Neutrophil (primary cell): ENCODE measurements around the gene MYRF.
A peak's percentile ranks its signal among the peaks of the same experiment; 100 is the strongest.

Experiments
- H3K27ac ChIP-seq: fragments of 200-600 bp; sonication (generic); 2 replicates; pipeline ENCODE4 v1.5.1; 2016; ENCODE audit warnings: mild to moderate bottlenecking, moderate library complexity
- H3K27me3 ChIP-seq: fragments of 200-600 bp; sonication (generic); 2 replicates; pipeline ENCODE4 v1.6.0; 2016; ENCODE audit warnings: mild to moderate bottlenecking
- H3K36me3 ChIP-seq: fragments of 200-600 bp; sonication (generic); 2 replicates; pipeline ENCODE4 v1.5.1; 2017
- H3K4me1 ChIP-seq, 2 experiments: fragments of 200-600 bp in 1 of 2; sonication (generic) in 1 of 2; 1 replicate in 1 of 2; 2 replicates in 1 of 2; pipeline versions ENCODE4 v1.5.1 to v1.6.1; 2013 to 2016; ENCODE audit warnings: low read depth in 1 of 2, low read length in 1 of 2, mild to moderate bottlenecking in 1 of 2, moderate library complexity in 1 of 2; ENCODE audit not compliant: control insufficient read depth in 1 of 2, insufficient read depth in 1 of 2
- H3K4me3 ChIP-seq, 2 experiments: fragments of 200-600 bp in 1 of 2; sonication (generic) in 1 of 2; 1 replicate in 1 of 2; 2 replicates in 1 of 2; pipeline ENCODE4 v1.5.1; 2013 to 2016; ENCODE audit warnings: low read depth in 1 of 2, low read length in 1 of 2, mild to moderate bottlenecking in 1 of 2, moderate library complexity in 1 of 2
- H3K9me3 ChIP-seq: fragments of 200-600 bp; sonication (generic); 2 replicates; pipeline ENCODE4 v1.5.1; 2016
- CTCF ChIP-seq: fragments of 200-600 bp; sonication (generic); IDR thresholded peaks from 2 replicates; pipeline ENCODE4 v1.5.1; 2016; ENCODE audit warnings: antibody characterized with exemption

Gene MYRF

GRCh38 chr11:61793083-61793828 lies 40.8 kb downstream of the MYRF start:
- Histone ChIP-seq H3K27ac (peak overlapping the region; percentile 94), H3K4me3 (peak overlapping the region; percentile 73 to 89), H3K9me3 (no peaks in the 10 kb centered on the region), H3K4me1 (peaks cover 15 to 18% of the 10 kb centered on the region in 2 experiments), H3K36me3 (peaks cover 22% of the 10 kb centered on the region), H3K27me3 (no peaks in the 10 kb centered on the region)
- TF ChIP-seq CTCF = no peak

- TF ChIP-seq CTCF = no peak
- H3K4me3 ChIP-seq = no peak overlapping the region
- H3K4me1 ChIP-seq = peaks cover 15 to 18% of the 10 kb centered on the region in 2 experiments
- H3K27ac ChIP-seq = no peak overlapping the region
- H3K27me3 ChIP-seq = no peaks in the 10 kb centered on the region
- H3K9me3 ChIP-seq = no peaks in the 10 kb centered on the region
- H3K36me3 ChIP-seq = peaks cover 16% of the 10 kb centered on the region
Measured at GRCh38 chr11:61793829-61794204, 41.4 kb downstream of the MYRF start.

- no peak for TF ChIP-seq CTCF
- Histone ChIP-seq H3K27me3 (no peaks in the 10 kb centered on the region), H3K4me1 (peaks cover 15 to 18% of the 10 kb centered on the region in 2 experiments), H3K36me3 (peaks cover 9% of the 10 kb centered on the region), H3K27ac (no peak overlapping the region), H3K4me3 (no peak overlapping the region), H3K9me3 (no peaks in the 10 kb centered on the region)
Measured at GRCh38 chr11:61794579-61794978, 42.1 kb downstream of the MYRF start.

- no peak for TF ChIP-seq CTCF
- H3K27me3 ChIP-seq = no peaks in the 10 kb centered on the region
- no peak overlapping the region for H3K4me3 ChIP-seq
- peaks cover 15 to 18% of the 10 kb centered on the region in 2 experiments for H3K4me1 ChIP-seq
- no peak overlapping the region for H3K27ac ChIP-seq
- no peaks in the 10 kb centered on the region for H3K36me3 ChIP-seq
- H3K9me3 ChIP-seq = no peaks in the 10 kb centered on the region
Measured at GRCh38 chr11:61795459-61795858, 43.0 kb downstream of the MYRF start.

- Histone ChIP-seq H3K9me3 (no peaks in the 10 kb centered on the region), H3K36me3 (no peaks in the 10 kb centered on the region), H3K27ac (no peak overlapping the region), H3K4me1 (peaks cover 15 to 18% of the 10 kb centered on the region in 2 experiments), H3K27me3 (no peaks in the 10 kb centered on the region), H3K4me3 (no peak overlapping the region)
- no peak for TF ChIP-seq CTCF
Measured at GRCh38 chr11:61795876-61796526, 43.6 kb downstream of the MYRF start.
